Measurements from ENCODE around the gene CERS6. TPM values are rescaled to one million over a fixed set of nuclear protein-coding genes. Genes with fewer than 3 reads are reported as not detected.

CERS6 gene
- polyA plus RNA-seq, 1 donor (not counting 4 experiments of a cell fraction or from before 2014, with no cell fraction given), result 19.5 TPM

DNA sequence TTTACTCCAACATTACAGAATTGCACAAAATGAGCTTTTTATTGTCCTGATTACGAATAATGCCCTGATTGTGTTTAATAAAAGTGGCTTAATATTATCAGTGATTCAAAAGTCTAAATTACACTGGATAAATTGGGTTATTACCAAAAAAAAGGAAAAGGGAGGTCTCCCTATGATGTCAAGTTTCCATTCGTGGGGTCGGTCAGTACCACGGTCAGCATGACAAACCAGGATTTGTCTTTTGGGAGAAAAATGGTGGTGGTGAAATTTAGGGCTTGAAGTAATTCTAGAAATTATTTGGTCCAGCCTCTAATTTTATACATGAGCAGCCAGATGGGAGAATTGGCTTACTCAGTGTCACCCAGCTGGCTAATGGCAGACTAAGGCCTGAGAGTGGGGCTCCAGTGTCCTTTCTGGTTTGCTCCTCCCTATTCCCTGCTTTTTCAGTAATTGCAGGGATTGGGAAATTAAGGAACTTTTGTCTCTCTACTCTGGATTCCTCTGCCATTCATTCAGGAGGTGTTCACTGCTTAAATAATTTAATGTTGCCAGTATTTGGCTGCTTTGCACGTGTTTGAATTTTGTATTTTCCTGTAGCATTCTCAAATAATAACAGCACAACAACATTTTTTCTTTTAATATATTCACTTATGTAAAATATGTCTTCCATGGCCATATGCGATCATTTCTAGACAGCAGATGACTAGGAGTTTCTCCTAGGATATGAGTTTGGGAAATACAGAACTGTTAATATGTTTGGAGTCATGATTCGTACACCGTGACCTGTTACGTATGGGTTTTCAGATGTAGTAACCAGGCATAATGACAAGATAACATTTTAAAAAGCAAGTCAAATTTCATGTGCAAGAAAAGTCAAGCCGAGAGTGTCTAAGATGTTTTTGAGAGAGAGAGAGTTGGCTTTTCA lies 217.5 kb downstream of the CERS6 start:
- Histone ChIP-seq H3K9me1 (ENCODE audit: control insufficient read depth, extremely low read depth, insufficient read depth, low read length) (no peaks in the 10 kb centered on the region), H3K4me1 (ENCODE audit: control insufficient read depth, extremely low read depth, insufficient read depth, low read length) (no peaks in the 10 kb centered on the region), H2AFZ (ENCODE audit: control insufficient read depth, low read length) (no peak overlapping the region), H4K20me1 (ENCODE audit: control insufficient read depth, extremely low read depth, insufficient read depth, low read length) (no peaks in the 10 kb centered on the region), H3K27ac (ENCODE audit: control insufficient read depth, insufficient read depth, low read length) (no peak overlapping the region), H3K4me3 (ENCODE audit: control insufficient read depth in 2 of 3, extremely low read depth in 1 of 3, insufficient read depth in 2 of 3, low read depth in 1 of 3, low read length in 3 of 3) (no peak overlapping the region), H3K27me3 (ENCODE audit: control insufficient read depth, extremely low read depth, insufficient read depth, low read length) (no peaks in the 10 kb centered on the region), H3K9ac (ENCODE audit: control insufficient read depth, extremely low read depth, insufficient read depth, low read length) (no peak overlapping the region), H3K79me2 (ENCODE audit: control insufficient read depth, insufficient read depth, low read length) (peaks cover 3% of the 10 kb centered on the region), H3K4me2 (ENCODE audit: control insufficient read depth, extremely low read depth, insufficient read depth, low read depth, low read length) (no peak overlapping the region), H3K9me3 (ENCODE audit: control insufficient read depth, low read depth, low read length) (no peaks in the 10 kb centered on the region), H3K36me3 (ENCODE audit: control insufficient read depth in 2 of 2, extremely low read depth in 1 of 2, insufficient read depth in 2 of 2, low read length in 2 of 2) (no peaks in the 10 kb centered on the region)
- dilution Hi-C loops (cut with MboI; ENCODE audit: extremely low pct_ligation_motif_present, low sequenced_read_pairs), result no loop called here
- DNase-seq (ENCODE audit: low read depth, low spot score), result no peak
- no peak for TF ChIP-seq EZH2 (IDR thresholded peaks at IDR 0.05; ENCODE audit: low read length)
- no peak for TF ChIP-seq CTCF (optimal IDR thresholded peaks at IDR 0.05 in 1 of 3, IDR thresholded peaks at IDR 0.05 in 1 of 3, conservative IDR thresholded peaks at IDR 0.05 in 1 of 3; ENCODE audit: extremely low read depth in 1 of 3, insufficient read depth in 2 of 3, low read length in 3 of 3)
- no peak for FAIRE-seq

DNA sequence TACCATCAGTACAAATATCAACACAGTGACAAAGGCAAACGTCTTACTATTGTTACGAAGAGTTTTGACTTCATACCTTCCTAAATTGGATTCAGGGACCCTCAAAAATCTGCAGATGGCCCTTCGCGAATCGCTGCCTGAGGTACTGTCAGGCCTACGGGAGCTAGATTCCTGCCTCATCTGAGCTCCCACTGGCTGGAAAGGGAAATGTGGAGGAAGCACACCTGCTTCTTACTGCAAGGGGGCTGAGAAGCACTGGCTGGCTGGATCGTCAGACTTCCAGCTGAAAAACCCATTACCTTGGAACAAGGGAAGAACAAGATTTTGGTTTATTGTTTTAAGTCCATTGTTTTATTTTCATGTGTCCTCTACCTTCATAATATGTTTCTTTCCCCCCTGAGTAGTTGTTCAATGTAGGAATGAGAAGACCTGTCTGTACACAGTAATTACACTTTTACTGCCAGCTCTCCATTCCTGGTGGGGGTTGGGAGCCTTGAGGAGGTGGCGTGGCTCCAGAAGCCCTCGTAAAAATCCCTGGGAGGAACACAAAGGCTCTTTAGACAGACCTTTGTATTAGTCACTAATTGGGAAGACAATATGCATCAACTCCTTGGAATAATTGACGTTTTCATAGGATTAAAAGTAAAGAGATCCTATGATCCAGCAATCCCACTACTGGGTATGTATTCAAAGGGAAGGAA lies 222.2 kb downstream of the CERS6 start:
- Histone ChIP-seq H3K4me3 (ENCODE audit: control insufficient read depth in 2 of 3, extremely low read depth in 1 of 3, insufficient read depth in 2 of 3, low read depth in 1 of 3, low read length in 3 of 3) (no peak overlapping the region), H3K9me3 (ENCODE audit: control insufficient read depth, low read depth, low read length) (no peaks in the 10 kb centered on the region), H3K4me1 (ENCODE audit: control insufficient read depth, extremely low read depth, insufficient read depth, low read length) (no peaks in the 10 kb centered on the region), H2AFZ (ENCODE audit: control insufficient read depth, low read length) (no peak overlapping the region), H3K27ac (ENCODE audit: control insufficient read depth, insufficient read depth, low read length) (no peak overlapping the region), H3K36me3 (ENCODE audit: control insufficient read depth in 2 of 2, extremely low read depth in 1 of 2, insufficient read depth in 2 of 2, low read length in 2 of 2) (no peaks in the 10 kb centered on the region), H3K9ac (ENCODE audit: control insufficient read depth, extremely low read depth, insufficient read depth, low read length) (no peak overlapping the region), H3K79me2 (ENCODE audit: control insufficient read depth, insufficient read depth, low read length) (peaks cover 3% of the 10 kb centered on the region), H3K27me3 (ENCODE audit: control insufficient read depth, extremely low read depth, insufficient read depth, low read length) (no peaks in the 10 kb centered on the region), H3K9me1 (ENCODE audit: control insufficient read depth, extremely low read depth, insufficient read depth, low read length) (no peaks in the 10 kb centered on the region), H4K20me1 (ENCODE audit: control insufficient read depth, extremely low read depth, insufficient read depth, low read length) (no peaks in the 10 kb centered on the region), H3K4me2 (ENCODE audit: control insufficient read depth, extremely low read depth, insufficient read depth, low read depth, low read length) (no peak overlapping the region)
- FAIRE-seq, result no peak
- dilution Hi-C loops (cut with MboI; ENCODE audit: extremely low pct_ligation_motif_present, low sequenced_read_pairs), result no loop called here
- no peak for DNase-seq (ENCODE audit: low read depth, low spot score)
- no peak for TF ChIP-seq EZH2 (IDR thresholded peaks at IDR 0.05; ENCODE audit: low read length)
- TF ChIP-seq CTCF (optimal IDR thresholded peaks at IDR 0.05 in 1 of 3, IDR thresholded peaks at IDR 0.05 in 1 of 3, conservative IDR thresholded peaks at IDR 0.05 in 1 of 3; ENCODE audit: extremely low read depth in 1 of 3, insufficient read depth in 2 of 3, low read length in 3 of 3), result no peak
